ENCODE results near the gene EYS.
"Not testable (repeated sequence)": the region's sequence is repeated elsewhere in the genome, so short reads cannot be mapped to it uniquely, and the experiment has no call there.

EYS gene

GRCh38 chr6:65469650-65470049 is 237.4 kb downstream of the EYS start:
- no peak for DNase-seq (ENCODE audit: low read depth in 1 of 2, low spot score in 1 of 2)

- no peak for DNase-seq (ENCODE audit: low read depth in 1 of 2, low spot score in 1 of 2)
These were observed 238.7 kb downstream of the EYS start for GRCh38 chr6:65468307-65468706.

GRCh38 chr6:65461121-65461520 is 245.9 kb downstream of the EYS start:
- no peak for DNase-seq (ENCODE audit: low read depth in 1 of 2, low spot score in 1 of 2)

GRCh38 chr6:65452333-65452732 is 254.7 kb downstream of the EYS start:
- DNase-seq (ENCODE audit: low read depth in 1 of 2, low spot score in 1 of 2), result no peak

- DNase-seq (ENCODE audit: low read depth in 1 of 2, low spot score in 1 of 2), result no peak
These were observed 256.6 kb downstream of the EYS start for GRCh38 chr6:65450451-65450850.

- no peak for DNase-seq (ENCODE audit: low read depth in 1 of 2, low spot score in 1 of 2)
These were observed 257.1 kb downstream of the EYS start for GRCh38 chr6:65449926-65450325.

GRCh38 chr6:65448866-65449265 is 258.2 kb downstream of the EYS start:
- DNase-seq (ENCODE audit: low read depth in 1 of 2, low spot score in 1 of 2), result no peak

- DNase-seq (ENCODE audit: low read depth in 1 of 2, low spot score in 1 of 2), result no peak
These were observed 270.7 kb downstream of the EYS start for GRCh38 chr6:65436281-65436680.

- DNase-seq (ENCODE audit: low read depth in 1 of 2, low spot score in 1 of 2), result no peak
These were observed 290.4 kb downstream of the EYS start for GRCh38 chr6:65416621-65417020.

GRCh38 chr6:65410309-65410708 is 296.7 kb downstream of the EYS start:
- DNase-seq (ENCODE audit: low read depth in 1 of 2, low spot score in 1 of 2), result no peak

GRCh38 chr6:65402564-65402963 is 304.5 kb downstream of the EYS start:
- no peak for DNase-seq (ENCODE audit: low read depth in 1 of 2, low spot score in 1 of 2)

- no peak for DNase-seq (ENCODE audit: low read depth in 1 of 2, low spot score in 1 of 2)
These were observed 307.5 kb downstream of the EYS start for GRCh38 chr6:65399355-65400084.

GRCh38 chr6:65398851-65399250 is 308.2 kb downstream of the EYS start:
- no peak for DNase-seq (ENCODE audit: low read depth in 1 of 2, low spot score in 1 of 2)

- DNase-seq (ENCODE audit: low read depth in 1 of 2, low spot score in 1 of 2), result no peak
These were observed 356.5 kb downstream of the EYS start for GRCh38 chr6:65350530-65350929.

GRCh38 chr6:65302655-65303054 is 404.4 kb downstream of the EYS start:
- not testable (repeated sequence) for DNase-seq (ENCODE audit: low read depth in 1 of 2, low spot score in 1 of 2)

GRCh38 chr6:65299236-65299635 is 407.8 kb downstream of the EYS start:
- DNase-seq (ENCODE audit: low read depth in 1 of 2, low spot score in 1 of 2), result no peak

GRCh38 chr6:65295812-65296211 is 411.2 kb downstream of the EYS start:
- no peak for DNase-seq (ENCODE audit: low read depth in 1 of 2, low spot score in 1 of 2)

GRCh38 chr6:65289491-65289890 is 417.5 kb downstream of the EYS start:
- DNase-seq (ENCODE audit: low read depth in 1 of 2, low spot score in 1 of 2), result no peak

GRCh38 chr6:65285275-65285674 is 421.8 kb downstream of the EYS start:
- no peak for DNase-seq (ENCODE audit: low read depth in 1 of 2, low spot score in 1 of 2)

GRCh38 chr6:65280060-65280459 is 427.0 kb downstream of the EYS start:
- DNase-seq (ENCODE audit: low read depth in 1 of 2, low spot score in 1 of 2), result no peak

- DNase-seq (ENCODE audit: low read depth in 1 of 2, low spot score in 1 of 2), result no peak
These were observed 444.8 kb downstream of the EYS start for GRCh38 chr6:65262241-65262640.

GRCh38 chr6:65259982-65260381 is 447.0 kb downstream of the EYS start:
- no peak for DNase-seq (ENCODE audit: low read depth in 1 of 2, low spot score in 1 of 2)

- no peak for DNase-seq (ENCODE audit: low read depth in 1 of 2, low spot score in 1 of 2)
These were observed 448.0 kb downstream of the EYS start for GRCh38 chr6:65259059-65259458.
